ENCODE results near the gene PLBD2.
A peak's percentile ranks its signal among the peaks of the same experiment; 100 is the strongest.
"Not testable (repeated sequence)": the region's sequence is repeated elsewhere in the genome, so short reads cannot be mapped to it uniquely, and the experiment has no call there.

PLBD2 gene

GRCh38 chr12:113334786-113335539 is 23.4 kb upstream of the PLBD2 start, which contains the start of gene SLC8B1:
Gene SLC8B1, minus strand, starts transcription at chr12:113335109. Its CDS starts 2,231 bp downstream, at chr12:113332878.
- peak; percentile 74 for DNase-seq

GRCh38 chr12:113339540-113339939 is 18.8 kb upstream of the PLBD2 start:
- DNase-seq = no peak

DNA sequence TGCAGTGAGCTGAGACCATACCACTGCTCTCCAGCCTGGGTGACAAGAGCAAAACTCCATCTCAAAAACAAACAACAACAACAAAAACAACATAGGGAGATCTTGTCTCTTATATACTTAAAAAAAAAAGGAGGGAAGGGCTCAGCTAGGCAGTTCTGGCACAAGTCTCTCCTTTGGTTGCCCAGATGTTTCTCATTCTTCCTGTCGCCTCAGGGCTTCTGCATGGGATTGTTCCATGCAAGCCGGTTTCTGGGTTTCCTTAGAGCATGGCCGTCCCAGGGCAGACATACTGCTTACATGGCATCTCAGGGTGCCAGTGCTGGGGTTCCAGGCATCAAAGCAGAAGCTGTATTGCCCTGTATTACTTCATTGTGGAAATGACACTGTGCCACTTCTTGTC is 18.3 kb upstream of the PLBD2 start:
- DNase-seq = no peak

GRCh38 chr12:113341535-113341934 is 16.9 kb upstream of the PLBD2 start:
- DNase-seq = no peak

- no peak for DNase-seq
Observed at GRCh38 chr12:113345318-113345717, 13.1 kb upstream of the PLBD2 start.

DNA sequence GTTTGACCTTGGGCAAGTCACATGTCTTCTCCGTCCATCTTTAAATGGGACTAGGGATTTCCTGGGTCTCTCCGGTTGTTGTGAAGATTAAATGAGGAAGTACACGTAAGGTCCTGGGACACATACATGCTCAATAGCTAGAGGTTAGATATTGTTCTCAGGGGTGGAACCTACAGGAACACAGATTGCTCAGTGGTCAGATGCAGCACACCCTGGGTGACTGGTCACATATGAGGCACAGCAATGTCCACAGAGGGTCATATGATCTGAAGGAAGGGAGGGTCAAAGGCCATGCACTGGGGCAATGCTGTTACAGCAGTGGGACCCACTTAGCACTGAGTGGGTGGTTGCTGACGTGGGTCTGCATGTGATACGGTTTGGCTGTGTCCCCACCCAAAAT is 12.0 kb upstream of the PLBD2 start:
- DNase-seq = no peak

DNA sequence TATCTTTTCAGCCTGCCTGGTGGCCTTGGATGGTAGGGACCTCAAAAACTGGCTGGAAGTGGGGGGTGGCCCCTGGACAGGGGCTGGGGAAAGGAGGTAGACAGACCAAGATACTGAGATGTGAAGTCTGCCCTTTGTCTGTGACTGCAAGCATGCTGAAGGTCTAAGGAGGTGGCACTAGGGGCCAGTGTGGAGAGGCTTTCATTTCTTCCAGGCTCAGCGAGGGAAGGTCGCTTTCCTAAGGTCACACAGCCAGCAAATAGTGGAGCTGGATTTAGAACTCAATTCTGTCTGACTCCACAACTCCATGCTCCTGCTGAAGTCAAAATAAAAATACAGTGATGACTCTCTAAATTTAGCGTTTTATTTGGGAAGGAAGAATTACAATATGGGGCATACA is 11.3 kb upstream of the PLBD2 start:
- DNase-seq = no peak

DNA sequence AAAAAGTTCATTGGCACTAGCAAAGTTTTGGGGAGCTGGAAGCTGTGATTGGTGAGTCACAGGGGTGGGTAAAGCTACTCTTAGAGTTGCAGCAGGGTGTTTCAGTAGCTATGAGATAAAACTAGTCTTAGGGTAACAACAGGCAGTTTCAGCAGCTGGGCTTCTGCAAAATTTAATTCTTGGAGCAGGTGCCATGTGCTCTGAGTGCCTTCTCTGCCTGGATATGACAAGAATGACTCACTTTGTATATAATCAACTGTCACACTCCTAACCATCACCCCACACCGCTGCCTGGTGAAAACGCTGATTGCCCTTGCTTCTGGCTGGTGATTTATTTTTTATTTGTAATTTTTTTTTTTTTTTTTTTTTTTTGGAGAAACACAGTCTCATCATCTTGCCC is 10.5 kb upstream of the PLBD2 start:
- no peak for DNase-seq

DNA sequence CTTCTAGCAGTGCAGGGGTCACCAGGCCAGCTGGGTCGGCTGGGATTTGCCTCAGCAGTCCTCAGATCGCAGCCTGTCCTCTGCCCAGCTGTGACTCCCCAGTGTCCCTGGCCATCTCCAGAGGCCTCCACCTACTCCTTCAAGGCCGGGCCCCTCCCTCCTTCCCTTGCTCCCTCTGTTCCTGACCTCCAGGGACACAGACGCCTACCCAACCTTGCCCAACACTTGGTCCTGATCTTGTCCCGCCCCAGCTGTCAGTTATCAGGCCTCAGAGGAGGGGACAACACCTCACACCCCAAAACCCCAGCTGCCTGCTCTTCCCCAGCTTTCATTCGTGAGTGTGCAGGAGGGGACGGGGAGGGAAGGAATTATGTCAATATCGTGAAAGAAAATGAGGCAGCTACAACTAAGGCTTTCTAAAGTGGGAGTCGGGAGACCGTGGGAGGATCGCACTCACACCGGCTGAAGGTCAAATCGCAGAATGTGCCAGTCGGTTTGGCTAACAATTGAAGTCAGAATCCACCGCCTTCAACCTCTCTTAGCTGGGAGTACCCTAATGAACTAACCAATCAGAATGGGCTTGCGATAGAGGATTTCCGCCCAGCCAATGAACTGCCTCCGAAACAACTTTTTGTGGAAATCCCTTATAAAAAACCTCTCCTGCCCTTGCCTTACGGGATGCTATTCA is 9.4 kb upstream of the PLBD2 start:
- DNase-seq = no peak

DNA sequence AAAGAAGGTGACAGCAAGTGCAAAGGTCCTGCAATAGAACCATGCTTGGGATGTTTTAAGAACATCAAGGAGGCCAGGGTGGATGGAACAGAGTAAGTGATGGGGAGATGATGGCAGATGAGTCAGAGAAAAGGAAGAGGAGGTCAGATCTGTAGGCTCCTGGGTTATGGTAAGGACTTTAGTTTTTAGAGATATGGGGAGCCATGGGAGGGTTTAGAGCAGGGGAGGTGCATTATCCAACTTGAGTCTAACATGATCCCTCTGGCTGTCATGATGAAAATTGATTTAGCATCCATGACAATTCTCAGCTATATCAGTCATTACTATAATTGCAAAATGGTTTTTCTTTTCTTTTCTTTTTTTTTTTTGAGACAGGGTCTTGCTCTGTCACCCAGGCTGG is 7.3 kb upstream of the PLBD2 start:
- DNase-seq = no peak

DNA sequence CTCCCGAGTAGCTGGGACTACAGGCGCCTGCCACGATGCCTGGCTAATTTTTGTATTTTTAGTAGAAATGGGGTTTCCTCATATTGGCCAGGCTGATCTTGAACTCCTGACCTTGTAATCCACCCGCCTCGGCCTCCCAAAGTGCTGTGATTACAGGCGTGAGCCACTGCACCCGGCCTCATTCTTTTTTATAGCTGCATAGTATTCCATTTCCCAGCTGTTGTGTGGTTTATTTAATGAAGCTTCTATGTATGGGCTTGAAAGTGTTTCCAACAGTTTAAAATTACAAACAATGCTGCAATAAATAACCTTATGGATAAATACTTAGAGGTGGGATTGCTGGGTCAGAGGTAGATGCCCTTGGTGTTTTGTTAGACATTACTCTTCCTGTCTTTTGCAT is 4.2 kb upstream of the PLBD2 start:
- DNase-seq = not testable (repeated sequence)

DNA sequence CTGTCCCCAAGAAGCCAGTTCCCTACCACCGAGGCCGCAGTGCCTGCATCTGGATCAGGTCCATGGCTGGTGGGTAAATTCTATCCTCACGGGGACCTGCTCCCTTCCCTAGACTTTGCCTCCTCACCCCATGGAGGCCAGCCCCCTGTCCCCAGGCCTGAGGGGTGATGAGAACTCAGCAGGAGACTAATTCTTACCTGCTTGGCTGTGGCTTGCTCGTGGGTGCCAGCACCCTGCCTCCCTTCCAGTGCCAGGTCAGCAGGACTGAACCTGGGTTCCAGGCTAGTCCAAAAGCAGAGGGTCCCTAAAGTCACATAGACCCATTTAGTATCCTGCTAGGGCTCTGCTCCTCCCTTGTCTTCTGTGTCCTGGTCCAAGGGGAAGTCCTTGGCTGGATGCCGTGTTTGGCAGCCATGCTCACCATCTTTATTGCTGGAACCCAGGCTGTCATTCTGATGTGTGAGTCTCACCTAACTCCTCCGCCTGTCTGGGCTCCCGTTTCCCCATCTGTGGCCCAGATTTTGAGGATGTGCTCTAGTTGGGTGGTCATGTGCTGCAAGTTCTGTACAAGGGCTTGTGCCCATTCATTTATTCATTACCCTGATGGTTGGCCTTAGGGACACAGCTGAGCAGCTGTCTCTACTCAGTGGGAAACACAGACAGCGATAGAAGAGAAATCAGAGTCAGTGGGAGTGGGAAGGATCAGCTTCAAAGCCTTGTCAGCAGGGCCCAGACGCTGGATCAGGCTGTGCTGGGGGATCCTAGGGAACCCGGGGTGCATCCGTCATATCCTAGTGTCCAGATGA is 949 bp downstream of the PLBD2 start:
- peak; percentile 23 for DNase-seq

DNA sequence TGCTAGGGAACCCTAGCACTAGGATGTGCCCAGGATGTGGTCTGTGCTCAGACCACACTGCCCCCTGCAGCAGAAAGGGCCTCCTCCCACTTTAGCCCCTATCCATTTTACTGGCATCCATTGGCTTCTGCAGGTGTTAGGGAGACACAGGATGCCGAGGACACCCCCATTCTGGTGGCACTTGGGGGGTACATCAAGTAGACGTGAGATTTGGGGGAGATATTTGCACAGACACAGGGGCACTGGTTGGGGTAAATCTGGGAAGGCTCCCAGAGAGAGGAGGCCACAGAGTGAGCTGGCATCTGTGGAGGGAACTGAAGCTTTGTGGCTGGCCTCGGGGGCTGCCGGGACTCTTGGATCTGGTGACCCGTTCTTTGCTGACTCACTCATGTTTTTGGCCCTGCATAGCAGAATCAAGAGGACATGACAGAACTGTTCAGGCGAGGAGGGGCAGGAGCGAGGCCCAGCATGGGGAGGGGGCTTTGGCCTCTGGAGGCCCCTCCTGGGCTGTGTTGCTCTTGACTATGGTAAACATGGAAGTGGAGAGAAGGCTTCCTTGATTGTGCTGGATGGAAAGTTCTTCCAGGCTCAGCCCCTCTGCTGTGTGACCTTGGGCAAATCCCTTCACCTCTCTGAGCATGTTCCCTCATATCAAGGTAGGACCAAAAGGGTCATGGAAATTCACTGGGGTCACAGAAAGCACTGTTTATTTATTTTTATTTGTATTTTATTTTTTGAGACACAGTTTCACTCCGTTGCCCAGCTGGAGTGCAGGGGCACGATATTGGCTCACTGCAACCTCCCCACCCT is 1.8 kb downstream of the PLBD2 start:
- DNase-seq = no peak

DNA sequence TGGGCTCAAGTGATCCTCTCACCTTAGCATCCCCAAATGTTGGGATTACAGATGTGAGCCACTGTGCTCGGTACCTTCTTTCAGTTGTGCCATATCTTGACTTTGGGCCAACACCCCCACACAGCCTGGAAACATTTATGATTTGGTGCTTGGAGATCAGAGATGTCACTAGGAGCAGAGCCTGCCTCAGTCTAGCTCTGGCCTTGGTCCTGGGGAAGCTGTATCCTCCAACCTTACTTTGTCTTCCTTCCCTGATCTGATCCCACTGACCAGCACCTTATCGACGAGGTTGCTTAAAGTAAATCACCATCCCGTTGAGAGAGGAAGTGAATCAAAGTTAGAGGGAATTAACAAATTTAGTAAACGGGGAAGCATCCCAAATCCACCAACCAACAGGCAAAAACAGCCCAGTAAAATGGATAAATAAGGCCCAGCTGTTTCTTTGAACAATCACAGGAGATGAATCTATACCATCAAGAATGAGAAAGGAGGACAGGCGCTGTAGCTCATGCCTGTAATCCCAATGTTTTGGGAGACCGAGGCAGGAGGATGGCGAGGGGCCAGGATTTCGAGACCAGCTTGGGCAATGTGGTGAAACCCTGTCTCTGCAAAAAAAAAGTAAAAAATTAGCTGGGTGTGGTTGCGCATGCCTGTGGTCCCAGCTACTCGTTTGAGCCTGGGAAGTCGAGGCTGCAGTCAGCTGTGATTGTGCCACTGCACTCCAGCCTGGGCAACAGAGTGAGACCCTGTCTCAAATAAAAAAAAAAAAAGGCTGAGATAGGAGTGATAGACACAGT is 3.4 kb downstream of the PLBD2 start:
- no peak for DNase-seq

DNA sequence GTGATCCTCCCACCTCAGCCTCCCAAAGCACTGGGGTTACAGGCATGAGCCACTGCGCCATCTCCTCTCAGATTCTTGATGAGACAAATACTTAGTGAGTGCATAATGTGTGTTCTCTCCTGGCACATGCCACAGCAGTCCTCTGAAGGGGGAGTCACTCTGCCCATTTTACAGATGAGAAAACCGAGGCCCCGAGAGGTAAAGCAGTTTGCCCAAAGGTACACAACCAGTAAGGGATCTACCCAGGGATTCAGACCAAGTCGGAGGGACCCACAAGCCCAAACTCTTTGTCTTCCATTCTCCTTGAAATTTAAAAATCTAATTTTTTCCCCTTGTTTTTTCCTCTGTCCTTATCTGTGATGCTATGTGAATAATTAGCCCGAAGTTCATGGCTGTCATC is 6.3 kb downstream of the PLBD2 start:
- DNase-seq = no peak

GRCh38 chr12:113365639-113366395 is 7.4 kb downstream of the PLBD2 start:
- DNase-seq = no peak

- peak; percentile 5 for DNase-seq
Observed at GRCh38 chr12:113366827-113367226, 8.4 kb downstream of the PLBD2 start.

- no peak for DNase-seq
Observed at GRCh38 chr12:113368331-113368730, 9.9 kb downstream of the PLBD2 start.

- DNase-seq = no peak
Observed at GRCh38 chr12:113369391-113369985, 11.1 kb downstream of the PLBD2 start.

- no peak for DNase-seq
Observed at GRCh38 chr12:113370923-113371682, 12.7 kb downstream of the PLBD2 start.

All from fibroblast of skin of right biceps (primary cell).